Neural cell (in vitro differentiated cells): Measurements from ENCODE around the gene GON4L.

Experiments used
- CTCF ChIP-seq: fragments of 450-650 bp; IDR thresholded peaks from 2 replicates; pipeline ENCODE4 v1.5.1; 2014; ENCODE audit warnings: antibody characterized with exemption, mild to moderate bottlenecking, moderate library complexity; ENCODE audit not compliant: poor library complexity, severe bottlenecking
- EP300 ChIP-seq: fragments of 450-650 bp; conservative IDR thresholded peaks from 2 replicates; pipeline ENCODE4 v1.6.1; 2014; ENCODE audit warnings: antibody characterized with exemption, mild to moderate bottlenecking, moderate library complexity; ENCODE audit not compliant: poor library complexity, severe bottlenecking
- EZH2 ChIP-seq: fragments of 200-600, 300-800 bp; shearing (Covaris generic), sonication (generic); IDR thresholded peaks from 2 replicates; pipeline ENCODE4 v1.6.1; 2014; ENCODE audit warnings: antibody characterized with exemption, low read length, borderline replicate concordance, mild to moderate bottlenecking; ENCODE audit not compliant: insufficient read depth, poor library complexity, severe bottlenecking
- MXI1 ChIP-seq: fragments of 450-650 bp; conservative IDR thresholded peaks from 2 replicates; pipeline ENCODE4 v1.6.1; 2014; ENCODE audit warnings: antibody characterized with exemption, mild to moderate bottlenecking; ENCODE audit not compliant: poor library complexity, severe bottlenecking
- POLR2AphosphoS5 ChIP-seq: IDR thresholded peaks from 2 replicates; pipeline ENCODE4 v1.6.1; 2012
- REST ChIP-seq: IDR thresholded peaks from 2 replicates; pipeline ENCODE4 v1.6.1; 2012; ENCODE audit warnings: borderline replicate concordance
- TAF1 ChIP-seq: IDR thresholded peaks from 2 replicates; pipeline ENCODE4 v1.6.1; 2012; ENCODE audit warnings: low read depth

- TF ChIP-seq CTCF: no peak
- no peak for TF ChIP-seq REST
- no peak for TF ChIP-seq EZH2
- no peak for TF ChIP-seq MXI1
- TF ChIP-seq TAF1: no peak
- TF ChIP-seq POLR2AphosphoS5: no peak
- no peak for TF ChIP-seq EP300
These were observed 15.5 kb upstream of the GON4L start for GRCh38 chr1:155872527-155872926.
